Measurements from ENCODE around the gene TUBB1.
"Not testable (repeated sequence)": the region's sequence is repeated elsewhere in the genome, so short reads cannot be mapped to it uniquely, and the experiment has no call there.

The TUBB1 gene

GRCh38 chr20:59019217-59019616, at the start of gene TUBB1:
TSS of gene TUBB1 (plus strand) at chr20:59019429. CDS start at chr20:59019523, 94 bp downstream.
- no peak for DNase-seq

GRCh38 chr20:58969439-58969838, 49.8 kb upstream of the TUBB1 start:
- no peak for DNase-seq

- no peak for DNase-seq
These were observed 49.1 kb upstream of the TUBB1 start for GRCh38 chr20:58970146-58970545.

GRCh38 chr20:58971429-58971828, 47.8 kb upstream of the TUBB1 start:
- DNase-seq: no peak

- DNase-seq: no peak
These were observed 46.0 kb upstream of the TUBB1 start for GRCh38 chr20:58973179-58973578.

GRCh38 chr20:58973866-58974265, 45.4 kb upstream of the TUBB1 start:
- DNase-seq: no peak

GRCh38 chr20:58975353-58975752, 43.9 kb upstream of the TUBB1 start:
- DNase-seq: no peak

GRCh38 chr20:58976061-58976730, 43.0 kb upstream of the TUBB1 start:
- DNase-seq: no peak

- no peak for DNase-seq
These were observed 40.7 kb upstream of the TUBB1 start for GRCh38 chr20:58978351-58979190.

GRCh38 chr20:58980711-58981627, 38.3 kb upstream of the TUBB1 start, which contains the start of gene NELFCD:
TSS of gene NELFCD (plus strand) at chr20:58981256. CDS start at chr20:58981310, 54 bp downstream.
- DNase-seq: peak; percentile 87

- DNase-seq: no peak
These were observed 37.4 kb upstream of the TUBB1 start for GRCh38 chr20:58981628-58982364.

- DNase-seq: no peak
These were observed 36.7 kb upstream of the TUBB1 start for GRCh38 chr20:58982406-58983114.

- not testable (repeated sequence) for DNase-seq
These were observed 36.1 kb upstream of the TUBB1 start for GRCh38 chr20:58983115-58983468.

- no peak for DNase-seq
These were observed 34.5 kb upstream of the TUBB1 start for GRCh38 chr20:58984691-58985090.

- DNase-seq: no peak
These were observed 33.6 kb upstream of the TUBB1 start for GRCh38 chr20:58985656-58986055.

GRCh38 chr20:58986286-58986967, 32.8 kb upstream of the TUBB1 start:
- DNase-seq: no peak

- DNase-seq: no peak
These were observed 32.2 kb upstream of the TUBB1 start for GRCh38 chr20:58986968-58987517.

- no peak for DNase-seq
These were observed 31.3 kb upstream of the TUBB1 start for GRCh38 chr20:58987790-58988564.

- no peak for DNase-seq
These were observed 30.7 kb upstream of the TUBB1 start for GRCh38 chr20:58988565-58988882.

GRCh38 chr20:58989196-58989595, 30.0 kb upstream of the TUBB1 start:
- no peak for DNase-seq

All from stimulated activated CD4-positive, alpha-beta T cell treated with anti-CD3 and anti-CD28 coated beads, Interleukin-4, amount 100 ng/mL, for 24 hours (primary cell).